GM23248 (cell line): ENCODE measurements around the gene SH3BGRL2.

Source experiments
- EZH2 ChIP-seq: fragments of 200-600 bp; sonication (generic); IDR thresholded peaks from 2 replicates; pipeline ENCODE4 v1.6.1; 2018; ENCODE audit warnings: antibody characterized with exemption, mild to moderate bottlenecking; ENCODE audit not compliant: insufficient read depth, poor library complexity, severe bottlenecking
- EZH2phosphoT487 ChIP-seq: fragments of 200-600 bp; sonication (generic); IDR thresholded peaks from 2 replicates; pipeline ENCODE4 v1.6.1; 2018; ENCODE audit warnings: antibody characterized with exemption, moderate library complexity, mild to moderate bottlenecking, low read depth; ENCODE audit not compliant: insufficient read depth

DNA sequence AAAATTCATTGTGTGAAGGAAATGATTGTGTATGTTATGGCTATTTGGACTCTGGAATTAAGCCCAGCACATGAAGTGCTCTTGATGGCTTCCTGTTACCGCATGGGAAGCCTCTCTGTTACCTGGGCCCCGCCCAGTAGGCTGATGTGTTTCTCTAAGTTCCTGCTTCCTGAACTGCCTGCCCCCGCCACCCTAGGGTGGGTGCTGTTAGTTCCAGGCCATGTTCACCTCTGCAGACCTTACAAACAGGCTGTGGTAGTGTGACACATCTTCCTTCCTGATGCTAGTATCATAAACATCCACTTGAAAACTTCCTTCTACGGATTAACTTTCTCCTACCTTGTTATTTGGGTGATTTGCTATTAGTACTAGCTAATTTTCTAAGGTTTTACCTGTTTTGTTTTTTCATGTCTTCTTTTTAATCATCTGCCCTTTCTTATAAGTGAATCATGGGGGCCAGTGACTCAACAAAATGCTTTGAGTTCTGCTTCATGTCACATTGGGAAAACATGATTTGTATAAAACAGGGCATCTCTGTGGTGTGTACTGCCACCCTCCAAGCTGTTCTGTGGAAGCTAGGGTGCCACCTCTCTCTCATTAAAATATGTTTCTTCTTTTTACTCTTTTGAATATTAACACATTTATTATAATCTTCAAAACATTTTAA lies 40.6 kb downstream of the SH3BGRL2 start:
- TF ChIP-seq EZH2 (no peak), EZH2phosphoT487 (no peak)
